ENCODE measurements around the gene COBL. TPM values are rescaled to one million over a fixed set of nuclear protein-coding genes. Genes with fewer than 3 reads are reported as not detected.

The COBL gene
- total and polyA plus RNA-seq, 10 of the 15 experiments (the other 5 are each of a cell fraction or from before 2014, with no cell fraction given) = 0.21 TPM; not detected in 9

DNA sequence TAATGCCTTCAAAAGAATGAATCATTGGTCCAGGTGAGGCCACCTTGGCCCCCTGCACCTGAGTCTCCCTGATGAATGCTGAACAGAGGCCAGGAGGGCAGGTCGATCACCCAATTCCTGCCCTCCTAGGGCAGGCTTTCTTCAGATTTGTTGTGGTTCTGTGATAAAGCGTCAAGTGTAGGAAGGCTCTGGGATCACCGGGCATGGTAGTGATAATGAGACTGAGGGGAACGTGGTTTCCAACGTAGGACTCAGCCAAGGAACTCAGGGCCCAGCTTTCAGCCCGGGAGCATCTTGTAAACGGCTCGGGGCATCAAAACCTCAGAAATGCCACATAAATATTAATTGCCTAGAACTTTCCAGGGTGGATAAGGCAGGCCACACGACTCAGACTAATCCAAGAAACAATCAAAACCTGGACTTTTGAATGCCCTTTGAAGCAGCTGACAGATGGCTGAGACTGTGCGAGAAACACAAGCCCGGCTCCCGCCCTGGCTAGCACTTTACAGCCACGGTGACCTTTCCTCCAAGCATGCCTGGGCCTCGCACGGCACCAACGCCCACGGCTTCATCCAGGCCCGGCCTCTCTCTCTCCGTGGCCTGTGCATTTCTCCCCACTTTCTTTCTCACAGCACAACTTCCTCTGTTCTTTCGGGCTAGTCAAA is 294.6 kb downstream of the COBL start:
- no TSS peak for BruUV-seq (replicated peaks)
- Histone ChIP-seq H4K20me1 (ENCODE audit: control insufficient read depth, insufficient read depth) (no peaks in the 10 kb centered on the region), H3K79me2 (ENCODE audit: control insufficient read depth, insufficient read depth, low read length) (no peaks in the 10 kb centered on the region), H2AFZ (ENCODE audit: control insufficient read depth, low read depth, low read length) (no peak overlapping the region), H3K4me1 (ENCODE audit: control insufficient read depth, insufficient read depth, low read length) (no peaks in the 10 kb centered on the region), H3K27ac (ENCODE audit: control insufficient read depth, insufficient read depth) (no peak overlapping the region), H3K9ac (ENCODE audit: control insufficient read depth, insufficient read depth, low read length) (no peak overlapping the region), H3K9me3 (replicated peaks; ENCODE audit: control insufficient read depth, insufficient read depth, low read length) (no peaks in the 10 kb centered on the region; the same call in 2 of the 3 replicates), H3K4me3 (no peak overlapping the region), H3K4me2 (ENCODE audit: control insufficient read depth, insufficient read depth) (no peak overlapping the region), H3K27me3 (replicated peaks in 1 of 2; ENCODE audit: control insufficient read depth in 2 of 2, insufficient read depth in 2 of 2, low read length in 1 of 2) (no peaks in the 10 kb centered on the region), H3K36me3 (ENCODE audit: control insufficient read depth in 2 of 2, insufficient read depth in 2 of 2, low read length in 1 of 2) (no peaks in the 10 kb centered on the region)
- in situ Hi-C loops (cut with MboI) = no loop called here
- FAIRE-seq = no peak
- ChIA-PET SMC1A (ENCODE audit: uncharacterized antibody, unreplicated experiment) (no interaction called here), RAD21 (ENCODE audit: unreplicated experiment) (no interaction called here), POLR2A (no interaction called here), CTCF (no interaction called here)
- ATAC-seq = no peak
- TF ChIP-seq, protein P1, sequence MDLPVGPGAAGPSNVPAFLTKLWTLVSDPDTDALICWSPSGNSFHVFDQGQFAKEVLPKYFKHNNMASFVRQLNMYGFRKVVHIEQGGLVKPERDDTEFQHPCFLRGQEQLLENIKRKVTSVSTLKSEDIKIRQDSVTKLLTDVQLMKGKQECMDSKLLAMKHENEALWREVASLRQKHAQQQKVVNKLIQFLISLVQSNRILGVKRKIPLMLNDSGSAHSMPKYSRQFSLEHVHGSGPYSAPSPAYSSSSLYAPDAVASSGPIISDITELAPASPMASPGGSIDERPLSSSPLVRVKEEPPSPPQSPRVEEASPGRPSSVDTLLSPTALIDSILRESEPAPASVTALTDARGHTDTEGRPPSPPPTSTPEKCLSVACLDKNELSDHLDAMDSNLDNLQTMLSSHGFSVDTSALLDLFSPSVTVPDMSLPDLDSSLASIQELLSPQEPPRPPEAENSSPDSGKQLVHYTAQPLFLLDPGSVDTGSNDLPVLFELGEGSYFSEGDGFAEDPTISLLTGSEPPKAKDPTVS (IDR thresholded peaks at IDR 0.05; ENCODE audit: low read depth, low read length) = no peak
- WGBS (ENCODE audit: insufficient coverage, insufficient replicate concordance, low lambda C conversion rate, missing lambda C conversion rate) = 36% methylated on average over 20 of the region's 20 CpGs
- DNase-seq (ENCODE audit: low read depth, low spot score) = no peak
- intact Hi-C loops (cut with micrococcal nuclease; ENCODE audit: unreplicated experiment) = no loop called here

- BruUV-seq (replicated peaks) = no TSS peak
- ChIA-PET SMC1A (ENCODE audit: uncharacterized antibody, unreplicated experiment) (no interaction called here), POLR2A (no interaction called here), CTCF (no interaction called here), RAD21 (ENCODE audit: unreplicated experiment) (no interaction called here)
- Histone ChIP-seq H2AFZ (ENCODE audit: control insufficient read depth, low read depth, low read length) (no peak overlapping the region), H3K27me3 (replicated peaks in 1 of 2; ENCODE audit: control insufficient read depth in 2 of 2, insufficient read depth in 2 of 2, low read length in 1 of 2) (no peaks in the 10 kb centered on the region), H3K79me2 (ENCODE audit: control insufficient read depth, insufficient read depth, low read length) (no peaks in the 10 kb centered on the region), H4K20me1 (ENCODE audit: control insufficient read depth, insufficient read depth) (no peaks in the 10 kb centered on the region), H3K36me3 (ENCODE audit: control insufficient read depth in 2 of 2, insufficient read depth in 2 of 2, low read length in 1 of 2) (no peaks in the 10 kb centered on the region), H3K4me1 (ENCODE audit: control insufficient read depth, insufficient read depth, low read length) (no peaks in the 10 kb centered on the region), H3K9ac (ENCODE audit: control insufficient read depth, insufficient read depth, low read length) (no peak overlapping the region), H3K9me3 (replicated peaks; ENCODE audit: control insufficient read depth, insufficient read depth, low read length) (no peaks in the 10 kb centered on the region; the same call in 2 of the 3 replicates), H3K4me3 (no peak overlapping the region), H3K27ac (ENCODE audit: control insufficient read depth, insufficient read depth) (no peak overlapping the region), H3K4me2 (ENCODE audit: control insufficient read depth, insufficient read depth) (no peak overlapping the region)
- DNase-seq (ENCODE audit: low read depth, low spot score) (no peak), FAIRE-seq (no peak), ATAC-seq (no peak)
- WGBS (ENCODE audit: insufficient coverage, insufficient replicate concordance, low lambda C conversion rate, missing lambda C conversion rate) = 30% methylated on average over 3 of the region's 3 CpGs
- intact Hi-C loops (cut with micrococcal nuclease; ENCODE audit: unreplicated experiment) (no loop called here), in situ Hi-C loops (cut with MboI) (no loop called here)
- TF ChIP-seq SPI1 (IDR thresholded peaks at IDR 0.05; ENCODE audit: borderline replicate concordance, insufficient read depth, low read depth, low read length) (no peak), YY1 (IDR thresholded peaks at IDR 0.05; ENCODE audit: low read depth, low read length) (no peak), TBL1XR1 (IDR thresholded peaks at IDR 0.05; ENCODE audit: low read depth, low read length) (no peak), MEF2B (IDR thresholded peaks at IDR 0.05; ENCODE audit: partially characterized antibody, poor library complexity, severe bottlenecking) (no peak), ZNF592 (IDR thresholded peaks at IDR 0.05) (no peak), TCF7 (IDR thresholded peaks at IDR 0.05; ENCODE audit: borderline replicate concordance) (no peak), TARDBP (IDR thresholded peaks at IDR 0.05; ENCODE audit: borderline replicate concordance) (no peak), STAT3 (IDR thresholded peaks at IDR 0.05; ENCODE audit: low read depth, low read length) (no peak), BHLHE40 (IDR thresholded peaks at IDR 0.05; ENCODE audit: borderline replicate concordance in 1 of 2, low read depth in 2 of 2, low read length in 1 of 2) (no peak), YBX1 (IDR thresholded peaks at IDR 0.05) (no peak)
Measured at GRCh38 chr7:51020944-51021343, 295.7 kb downstream of the COBL start.

Data from GM12878 (cell line).